GM19025 (cell line): ENCODE measurements around the gene FBXO28.
"Not testable (repeated sequence)": the region's sequence is repeated elsewhere in the genome, so short reads cannot be mapped to it uniquely, and the experiment has no call there.

ENCODE experiments used
- ATAC-seq: cut with Tn5 transposase; IDR thresholded peaks from one replicate; pipeline ENCODE4 v1.9.1; 2021; ENCODE audit warnings: mild to moderate bottlenecking, low read depth, moderate library complexity; ENCODE audit not compliant: unreplicated experiment

The FBXO28 gene

DNA sequence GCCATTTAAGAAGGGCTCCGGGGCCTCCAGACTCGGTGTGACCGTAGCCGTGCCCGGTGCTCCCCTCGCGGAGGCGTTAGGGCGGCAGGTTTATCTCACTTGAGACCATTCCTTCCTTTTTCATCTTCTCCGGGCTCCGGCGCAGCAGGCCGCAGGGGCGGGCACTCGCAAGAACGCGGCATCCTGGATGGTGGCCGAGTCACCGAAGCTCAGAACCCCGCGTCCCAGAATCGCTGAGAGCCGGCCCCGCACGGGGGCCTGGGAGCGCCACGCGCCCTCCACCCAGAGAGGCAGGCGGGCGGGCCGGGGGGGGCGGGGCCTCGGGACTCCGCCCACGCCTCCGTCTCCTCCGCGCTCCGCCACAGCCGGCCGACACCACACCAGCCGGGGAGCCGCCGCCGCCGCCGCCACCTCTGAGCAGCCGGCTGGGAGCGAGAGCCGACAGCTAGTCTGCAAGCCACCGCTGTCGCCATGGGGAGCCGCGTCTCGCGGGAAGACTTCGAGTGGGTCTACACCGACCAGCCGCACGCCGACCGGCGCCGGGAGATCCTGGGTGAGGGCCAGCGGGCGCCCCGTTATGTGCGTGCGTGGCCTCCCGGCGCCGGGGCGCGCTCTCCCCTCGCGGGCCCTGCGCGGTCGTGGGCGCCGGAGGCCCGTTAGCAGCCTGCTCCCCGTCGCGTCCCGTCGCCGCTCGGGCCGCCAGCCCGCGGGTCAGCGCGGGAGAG, 69.1 kb downstream of the FBXO28 start, which contains the start of gene DEGS1:
Gene DEGS1 (plus strand): TSS at position 375 of the 725 bp plus-strand sequence. CDS start 97 bp downstream, at position 472.
- ATAC-seq = peak; percentile 69

DNA sequence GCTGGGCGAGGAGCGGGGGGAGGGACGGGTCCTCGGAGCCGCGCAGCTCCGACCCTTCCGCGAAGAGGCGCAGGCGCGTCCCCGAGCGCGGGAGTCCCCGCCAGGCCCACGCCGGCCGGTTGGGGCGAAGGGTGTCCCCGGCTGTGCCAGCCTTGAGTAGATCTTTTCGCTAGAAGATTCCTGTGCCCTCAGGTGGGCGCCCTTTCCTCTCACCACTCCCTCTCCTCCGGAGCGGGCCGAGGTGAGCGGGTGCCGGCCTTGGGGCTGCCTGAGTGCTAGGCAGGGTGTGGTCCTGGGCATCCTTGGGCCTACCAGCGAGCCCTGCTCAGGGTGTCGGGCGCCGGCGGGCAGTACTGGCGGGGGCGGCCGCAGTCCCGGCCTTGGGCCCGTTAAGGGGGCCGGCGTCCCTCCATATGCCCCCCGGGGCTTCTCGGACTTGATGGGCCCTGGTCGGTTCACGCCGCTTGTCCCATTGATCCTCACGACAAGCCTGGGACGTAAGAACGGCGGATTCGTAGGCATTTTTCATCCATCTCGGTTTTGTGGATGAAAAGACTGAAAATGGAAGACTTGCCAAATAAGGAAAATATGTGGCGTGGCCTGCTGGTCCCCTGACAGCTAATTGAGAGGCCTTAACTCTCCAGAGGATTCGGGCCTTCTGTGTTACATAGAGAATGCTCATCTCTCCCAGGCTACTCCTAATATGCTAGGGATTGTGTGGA, 69.8 kb downstream of the FBXO28 start:
- ATAC-seq = peak; percentile 53

DNA sequence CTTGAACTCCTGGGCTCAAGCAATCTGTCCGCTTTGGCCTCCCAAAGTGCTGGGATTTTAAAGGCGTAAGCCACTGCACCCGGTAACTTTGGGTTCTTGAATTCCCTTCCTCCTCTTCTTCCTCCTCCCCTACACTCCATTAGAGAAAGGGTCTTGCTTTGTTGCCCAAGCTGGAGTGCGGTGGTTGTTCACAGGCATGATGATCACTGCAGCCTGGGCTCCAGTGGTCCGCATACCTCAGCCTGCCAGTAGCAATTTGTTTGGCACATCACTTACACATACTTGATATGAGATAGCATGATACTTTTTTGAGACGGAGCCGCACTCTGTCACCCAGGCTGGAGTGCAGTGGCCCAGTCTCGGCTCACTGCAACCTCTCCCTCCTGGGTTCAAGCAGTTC, 71.3 kb downstream of the FBXO28 start:
- ATAC-seq = no peak

DNA sequence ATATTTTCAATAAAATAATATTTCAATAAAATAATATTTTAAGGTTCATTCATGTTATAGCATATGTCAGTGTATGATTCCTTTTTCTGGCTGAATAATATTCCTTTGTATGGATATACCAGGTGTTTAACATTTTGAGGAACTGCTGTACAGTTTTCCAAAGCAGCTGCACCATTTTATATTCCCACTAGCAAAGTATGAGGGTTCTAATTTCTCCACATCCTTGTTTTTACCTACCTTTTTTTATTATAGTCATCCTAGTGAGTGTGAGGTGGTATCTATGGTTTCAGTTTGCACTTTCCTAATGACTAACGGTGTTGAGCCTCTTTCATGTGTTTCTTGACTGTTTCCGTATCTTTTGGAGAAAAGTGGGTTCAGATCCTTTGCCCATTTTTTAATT, 74.4 kb downstream of the FBXO28 start:
- ATAC-seq = no peak

DNA sequence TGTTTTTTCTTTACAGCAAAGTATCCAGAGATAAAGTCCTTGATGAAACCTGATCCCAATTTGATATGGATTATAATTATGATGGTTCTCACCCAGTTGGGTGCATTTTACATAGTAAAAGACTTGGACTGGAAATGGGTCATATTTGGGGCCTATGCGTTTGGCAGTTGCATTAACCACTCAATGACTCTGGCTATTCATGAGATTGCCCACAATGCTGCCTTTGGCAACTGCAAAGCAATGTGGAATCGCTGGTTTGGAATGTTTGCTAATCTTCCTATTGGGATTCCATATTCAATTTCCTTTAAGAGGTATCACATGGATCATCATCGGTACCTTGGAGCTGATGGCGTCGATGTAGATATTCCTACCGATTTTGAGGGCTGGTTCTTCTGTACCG, 75.7 kb downstream of the FBXO28 start:
- ATAC-seq = no peak

DNA sequence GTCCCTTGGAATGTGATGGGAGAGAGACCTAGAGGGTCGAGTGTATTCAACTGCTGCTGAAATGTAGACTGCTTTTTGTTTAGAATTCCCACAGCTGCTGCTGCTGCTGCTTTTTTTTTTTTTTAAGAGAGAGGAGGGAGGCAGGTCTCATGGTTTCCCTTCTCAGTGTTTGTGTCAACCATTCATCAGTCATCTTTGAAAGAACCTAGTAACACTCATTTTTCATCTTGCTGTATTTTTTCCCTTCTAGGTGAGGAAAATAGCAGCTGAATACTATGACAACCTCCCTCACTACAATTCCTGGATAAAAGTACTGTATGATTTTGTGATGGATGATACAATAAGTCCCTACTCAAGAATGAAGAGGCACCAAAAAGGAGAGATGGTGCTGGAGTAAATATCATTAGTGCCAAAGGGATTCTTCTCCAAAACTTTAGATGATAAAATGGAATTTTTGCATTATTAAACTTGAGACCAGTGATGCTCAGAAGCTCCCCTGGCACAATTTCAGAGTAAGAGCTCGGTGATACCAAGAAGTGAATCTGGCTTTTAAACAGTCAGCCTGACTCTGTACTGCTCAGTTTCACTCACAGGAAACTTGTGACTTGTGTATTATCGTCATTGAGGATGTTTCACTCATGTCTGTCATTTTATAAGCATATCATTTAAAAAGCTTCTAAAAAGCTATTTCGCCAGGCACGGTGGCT, 78.3 kb downstream of the FBXO28 start:
- no peak for ATAC-seq

DNA sequence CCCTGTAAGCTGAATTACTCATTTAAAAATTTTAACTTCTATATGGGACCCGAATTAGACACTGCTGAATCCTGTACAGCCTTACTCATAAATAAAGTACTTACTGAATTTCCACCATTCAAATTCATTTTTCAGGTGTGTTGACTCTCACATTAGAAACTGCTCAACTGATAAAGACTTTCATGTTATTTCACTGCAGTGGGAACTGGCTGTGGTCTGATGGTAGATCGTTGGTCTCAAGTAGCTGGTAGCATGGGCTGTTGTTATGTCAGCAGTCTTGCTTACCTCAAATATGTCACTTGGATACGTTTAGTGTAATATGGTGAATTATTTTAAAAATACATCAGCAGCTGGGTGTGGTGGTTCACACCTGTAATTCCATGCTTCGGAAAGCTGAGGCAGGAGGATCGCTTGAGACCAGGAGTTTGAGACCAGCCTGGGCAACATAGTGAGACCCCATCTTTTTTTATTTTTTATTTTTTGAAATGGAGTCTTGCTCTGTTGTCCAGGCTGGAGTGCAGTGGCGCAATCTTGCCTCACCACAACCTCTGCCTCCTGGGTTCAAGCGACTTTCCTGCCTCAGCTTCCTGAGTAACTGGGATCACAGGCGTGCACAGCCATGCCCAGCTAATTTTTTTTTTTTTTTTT, 79.5 kb downstream of the FBXO28 start:
- no peak for ATAC-seq

DNA sequence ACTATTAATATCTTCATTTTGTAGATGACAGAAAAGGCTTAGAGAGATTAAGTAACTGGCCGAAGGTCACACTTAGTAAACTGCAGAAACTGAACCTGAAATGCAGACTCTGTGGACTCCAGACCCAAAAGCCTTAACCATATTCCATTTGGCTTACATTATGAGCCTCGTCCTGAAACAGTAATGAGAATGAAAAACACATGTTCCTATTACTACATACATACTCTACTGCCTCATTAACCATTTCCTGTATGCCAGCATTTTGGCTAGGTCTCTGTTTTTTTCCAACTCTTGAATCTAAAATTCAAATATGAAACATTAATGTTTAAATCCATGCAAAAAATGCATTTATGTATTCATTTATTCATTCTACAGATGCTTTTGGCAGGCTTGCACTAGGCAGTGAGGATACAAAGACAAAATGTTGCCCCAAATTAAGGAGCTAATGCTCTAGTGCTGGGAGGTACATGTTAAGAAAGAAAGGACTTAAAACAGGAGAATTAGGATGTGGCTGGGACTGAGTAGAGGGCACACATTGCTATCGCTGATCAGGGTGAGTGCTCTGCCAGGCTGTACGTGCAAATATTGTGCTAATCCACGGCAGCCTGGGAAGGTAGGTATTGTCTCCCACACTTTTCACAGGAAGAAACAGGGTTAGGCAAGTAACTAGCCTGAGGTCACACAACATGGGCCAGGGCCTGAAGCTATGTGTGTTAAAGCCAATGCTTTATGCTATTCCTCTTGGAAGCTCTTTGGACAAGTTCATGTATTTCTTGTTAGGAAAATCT, 83.1 kb downstream of the FBXO28 start:
- no peak for ATAC-seq

DNA sequence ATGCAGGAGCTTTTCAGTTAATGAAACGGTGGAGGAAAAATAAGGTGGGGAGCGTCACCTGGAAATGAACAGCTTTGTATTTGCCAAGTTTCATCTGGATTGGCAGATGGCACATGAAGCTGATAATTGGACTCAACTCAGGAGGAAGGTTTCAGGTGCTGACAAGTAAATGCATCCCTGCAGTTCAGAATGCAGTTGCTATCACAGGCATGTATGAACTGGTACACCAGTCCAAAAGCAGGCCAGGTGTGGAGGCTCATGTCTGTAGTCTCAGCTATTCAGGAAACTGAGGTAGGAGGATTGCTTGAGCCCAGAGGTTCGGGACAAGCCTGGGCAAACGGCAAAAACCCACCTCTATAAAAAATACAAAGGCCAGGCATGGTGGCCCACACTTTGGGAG, 84.7 kb downstream of the FBXO28 start:
- no peak for ATAC-seq

DNA sequence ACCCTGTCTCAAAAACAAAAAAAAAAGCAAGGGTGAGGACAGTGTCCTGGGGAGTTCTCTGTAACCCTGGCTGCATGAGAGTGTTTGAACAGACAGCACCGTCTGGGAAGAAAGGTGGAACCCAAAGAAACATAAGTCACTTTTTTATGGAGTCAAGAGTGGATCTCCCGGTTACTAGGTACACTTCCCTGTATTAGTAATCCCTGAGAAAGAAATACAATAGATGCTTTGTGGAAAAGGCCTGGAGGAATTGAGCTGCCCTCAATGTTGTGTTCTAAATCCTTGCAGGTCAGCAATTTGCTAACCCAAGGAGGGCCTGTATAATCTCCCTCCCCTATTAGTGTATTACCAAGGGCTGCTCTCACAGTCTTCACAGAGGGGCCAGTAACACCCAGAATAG, 85.8 kb downstream of the FBXO28 start:
- no peak for ATAC-seq

DNA sequence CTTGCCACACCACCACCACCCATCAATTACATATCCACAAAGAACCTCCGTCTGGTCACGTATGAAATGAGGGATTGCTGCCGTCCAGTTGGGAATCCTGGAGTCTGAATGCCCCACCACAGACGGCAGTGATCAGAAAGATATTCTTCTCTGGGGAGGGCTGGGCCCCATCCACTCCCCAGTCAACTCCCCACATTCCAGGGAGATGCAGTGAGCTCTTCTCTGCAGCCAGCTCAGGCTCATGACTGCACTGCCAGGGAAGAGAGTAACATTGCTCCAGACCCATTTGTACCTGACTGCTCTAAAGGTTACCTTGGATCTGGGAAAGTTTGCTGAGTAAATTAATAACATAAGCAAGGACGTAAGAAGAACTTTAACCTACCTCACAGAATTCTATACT, 87.5 kb downstream of the FBXO28 start:
- ATAC-seq = no peak

DNA sequence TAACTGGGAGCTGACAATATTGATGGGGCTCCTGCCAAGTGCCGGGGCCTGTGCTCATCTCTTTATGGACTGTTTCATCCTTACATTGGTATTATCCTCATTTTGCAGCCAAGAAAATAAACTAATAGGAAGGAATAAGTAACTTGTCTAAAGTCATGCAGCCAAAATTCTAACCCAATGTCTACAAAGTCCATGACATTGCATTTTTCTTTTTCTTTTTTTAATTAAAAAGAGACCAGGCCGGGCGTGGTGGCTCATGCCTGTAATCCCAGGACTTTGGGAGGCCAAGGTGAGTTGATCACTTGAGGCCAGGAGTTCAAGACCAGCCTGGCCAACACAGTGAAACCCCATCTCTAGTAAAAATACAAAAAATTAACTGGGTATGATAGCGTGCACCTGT, 87.9 kb downstream of the FBXO28 start:
- ATAC-seq = no peak

DNA sequence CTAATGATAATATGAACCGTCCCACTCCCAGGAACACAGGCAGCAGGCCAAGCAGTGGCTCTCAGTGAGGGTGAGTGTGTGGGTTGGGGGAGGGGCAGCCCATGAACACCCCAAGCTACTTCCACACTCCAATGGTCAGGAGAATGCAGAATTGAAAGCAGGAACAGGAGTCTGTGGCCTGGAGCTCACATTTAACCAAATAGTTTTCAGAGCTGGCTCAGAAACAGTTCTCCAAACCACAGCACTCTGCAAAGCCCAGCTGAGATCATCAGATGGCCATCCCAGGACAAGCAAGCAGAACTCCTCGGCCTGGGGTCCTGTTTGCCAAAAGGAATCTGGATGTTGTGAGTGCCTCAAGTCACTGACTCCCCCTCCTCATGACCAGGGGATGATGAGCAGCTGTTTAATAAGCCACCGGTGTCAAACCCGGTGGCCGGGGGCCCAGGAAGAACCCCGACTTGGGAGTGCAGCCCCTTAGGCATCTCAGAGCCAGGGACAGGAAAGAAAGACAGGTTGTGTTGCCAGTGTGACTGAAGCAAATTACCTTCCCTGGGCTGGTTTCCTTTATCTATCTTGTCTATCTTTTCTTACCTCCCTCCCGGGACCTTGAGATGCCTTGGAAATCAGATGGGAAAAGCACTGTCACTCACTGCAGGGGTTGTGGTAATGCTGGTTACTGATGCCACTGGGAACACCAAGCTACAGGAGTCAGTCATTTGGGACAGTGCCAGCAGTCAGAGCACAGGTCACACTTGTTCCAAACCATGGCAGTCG, 89.5 kb downstream of the FBXO28 start:
- ATAC-seq = no peak

DNA sequence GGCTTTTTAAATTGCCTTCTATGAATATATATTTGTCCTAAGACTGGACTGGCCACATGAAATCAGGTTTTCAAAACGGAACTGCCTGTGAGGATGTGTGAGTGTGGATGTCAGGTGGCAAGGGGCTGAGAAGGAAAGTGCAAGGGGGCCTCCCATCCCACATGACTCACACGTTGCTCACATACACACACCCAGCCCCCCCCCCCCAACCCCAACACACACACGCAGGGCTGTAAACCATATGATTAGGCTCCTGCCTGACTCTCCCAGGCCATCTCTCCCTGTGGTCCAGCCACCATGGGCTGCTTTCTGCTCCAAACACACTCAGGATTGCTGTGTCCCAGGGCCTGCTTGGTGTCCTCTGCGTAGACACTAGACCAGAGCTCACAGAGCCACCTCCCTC, 91.5 kb downstream of the FBXO28 start:
- no peak for ATAC-seq

DNA sequence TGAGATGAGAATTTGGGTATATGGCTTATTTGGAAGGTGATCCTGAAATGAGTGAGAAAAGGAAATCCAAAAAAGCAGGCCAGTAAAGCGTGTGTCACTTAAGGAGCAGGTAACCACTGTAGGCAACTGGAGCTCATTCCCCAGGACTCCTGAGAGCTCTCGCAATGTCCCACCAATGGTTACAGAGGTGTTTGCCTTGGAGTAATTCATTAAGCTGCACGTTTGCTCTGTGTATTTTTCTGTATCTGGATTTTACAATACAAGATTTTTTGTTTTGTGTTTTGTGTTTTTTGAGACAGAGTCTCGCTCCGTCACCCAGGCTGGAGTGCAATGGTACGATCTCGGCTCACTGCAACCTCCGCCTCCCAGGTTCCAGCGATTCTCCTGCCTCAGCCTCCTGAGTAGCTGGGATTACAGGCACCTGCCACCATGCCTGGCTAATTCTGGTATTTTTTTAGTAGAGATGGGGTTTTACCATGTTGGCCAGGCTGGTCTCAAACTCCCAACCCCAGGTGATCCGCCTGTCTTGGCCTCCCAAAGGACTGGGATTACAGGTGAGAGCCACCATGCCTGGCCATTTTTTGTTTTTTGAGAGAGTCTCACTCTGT, 92.1 kb downstream of the FBXO28 start:
- ATAC-seq = not testable (repeated sequence)

DNA sequence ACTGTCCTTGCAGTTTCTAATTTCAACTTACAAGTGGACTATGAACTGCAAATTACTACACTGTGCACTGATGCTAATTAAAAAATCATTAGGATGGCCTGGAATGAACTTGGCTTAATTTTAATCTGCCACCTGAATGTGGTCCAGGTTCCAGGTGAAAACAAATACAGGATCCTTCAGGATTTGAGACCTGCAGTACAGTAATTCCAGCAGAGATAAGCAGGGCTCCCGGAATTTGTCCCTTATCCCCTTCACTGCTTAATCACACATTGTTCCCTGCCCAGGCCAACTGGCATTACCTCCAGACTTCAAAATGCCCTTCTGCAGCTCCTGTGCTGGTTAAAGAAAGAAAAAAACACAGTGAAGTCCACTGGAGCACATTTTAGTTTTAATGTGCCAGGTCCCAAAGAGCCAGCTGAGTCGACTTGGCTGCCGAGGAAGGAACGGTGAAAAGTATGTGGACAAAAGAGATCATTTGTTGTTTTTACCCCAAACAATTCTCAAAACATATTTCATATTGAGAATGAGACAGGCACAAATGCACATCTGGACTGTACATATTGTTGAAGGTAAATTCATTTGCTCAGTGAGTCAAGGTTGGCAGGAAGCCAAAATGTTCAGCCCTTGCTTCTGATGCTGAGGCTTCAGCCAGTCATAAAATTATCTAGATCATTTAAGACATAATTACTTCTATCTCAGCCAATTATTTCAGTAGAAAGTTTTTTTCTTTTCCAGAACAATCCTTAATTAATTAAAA, 97.5 kb downstream of the FBXO28 start:
- ATAC-seq = no peak
